ENCODE measurements around the gene CREBBP. TPM values are rescaled to one million over a fixed set of nuclear protein-coding genes. Genes with fewer than 3 reads are reported as not detected.

The CREBBP gene
- total and polyA plus RNA-seq, 2 experiments from 2014 or later = 36.9 to 54.8 TPM

- TF ChIP-seq ZNF331 (CRISPR knock-in tag; IDR thresholded peaks at IDR 0.05; ENCODE audit: low read depth) (no peak), EZH2phosphoT487 (IDR thresholded peaks at IDR 0.05; ENCODE audit: unreplicated experiment) (no peak), POLR2AphosphoS5 (IDR thresholded peaks at IDR 0.05; ENCODE audit: low read depth) (no peak), JUNB (IDR thresholded peaks at IDR 0.05; ENCODE audit: unreplicated experiment) (no peak)
- TF ChIP-seq, protein P1, sequence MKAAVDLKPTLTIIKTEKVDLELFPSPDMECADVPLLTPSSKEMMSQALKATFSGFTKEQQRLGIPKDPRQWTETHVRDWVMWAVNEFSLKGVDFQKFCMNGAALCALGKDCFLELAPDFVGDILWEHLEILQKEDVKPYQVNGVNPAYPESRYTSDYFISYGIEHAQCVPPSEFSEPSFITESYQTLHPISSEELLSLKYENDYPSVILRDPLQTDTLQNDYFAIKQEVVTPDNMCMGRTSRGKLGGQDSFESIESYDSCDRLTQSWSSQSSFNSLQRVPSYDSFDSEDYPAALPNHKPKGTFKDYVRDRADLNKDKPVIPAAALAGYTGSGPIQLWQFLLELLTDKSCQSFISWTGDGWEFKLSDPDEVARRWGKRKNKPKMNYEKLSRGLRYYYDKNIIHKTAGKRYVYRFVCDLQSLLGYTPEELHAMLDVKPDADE (IDR thresholded peaks at IDR 0.05) = no peak
Measured at GRCh38 chr16:3773663-3774062, 106.8 kb downstream of the CREBBP start (continued).

DNA sequence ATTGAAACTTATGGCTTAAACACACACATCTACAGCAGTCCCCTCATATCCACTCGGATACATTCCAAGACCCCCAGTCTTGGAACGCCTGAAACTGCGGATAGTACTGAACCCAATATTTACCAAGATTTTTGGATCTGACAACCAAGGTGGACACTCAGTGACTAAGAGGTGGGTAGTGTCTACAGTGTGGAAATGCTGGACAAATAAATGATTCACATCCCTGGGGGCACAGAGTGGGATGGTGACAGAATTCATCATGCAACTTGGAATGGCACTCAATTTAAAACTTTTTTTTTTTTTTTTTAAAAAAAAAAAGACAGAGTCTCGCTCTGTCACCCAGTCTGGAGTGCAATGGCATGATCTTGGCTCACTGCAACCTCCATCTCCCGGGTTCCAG, 109.0 kb downstream of the CREBBP start:
- Mint-ChIP-seq H3K36me3 (ENCODE audit: low read depth) (peaks cover 78% of the 10 kb centered on the region), H3K4me1 (no peaks in the 10 kb centered on the region), H3K27me3 (ENCODE audit: insufficient read depth, low read depth, poor library complexity) (peaks cover 5% of the 10 kb centered on the region), H3K9me3 (no peaks in the 10 kb centered on the region), H3K4me3 (no peak overlapping the region), H3K27ac (no peak overlapping the region)
- ATAC-seq (no peak), DNase-seq (ENCODE audit: low spot score) (no peak)
- Histone ChIP-seq H3K27me3 (ENCODE audit: insufficient read depth) (no peaks in the 10 kb centered on the region), H2AFZ (no peak overlapping the region), H4K20me1 (replicated peaks; ENCODE audit: insufficient read depth) (peaks cover 8% of the 10 kb centered on the region), H3K9me2 (ENCODE audit: insufficient read depth) (no peaks in the 10 kb centered on the region), H3K4me3 (no peak overlapping the region), H3K4me1 (ENCODE audit: insufficient read depth) (no peaks in the 10 kb centered on the region), H3K36me3 (ENCODE audit: insufficient read depth) (peaks cover 30% of the 10 kb centered on the region), H3K4me2 (no peak overlapping the region), H3K27ac (ENCODE audit: low read depth) (no peak overlapping the region), H3F3A (replicated peaks; ENCODE audit: low read depth) (0 out of 2 replicates have a peak, but pooled peaks cover 4% of the 10 kb centered on the region), H3K79me2 (replicated peaks; ENCODE audit: insufficient read depth) (no peaks in the 10 kb centered on the region)
- TF ChIP-seq ZNF114 (CRISPR knock-in tag; IDR thresholded peaks at IDR 0.05) = no peak
- no peak for TF ChIP-seq EZH2 (IDR thresholded peaks at IDR 0.05; ENCODE audit: low read depth, unreplicated experiment)
- TF ChIP-seq ZNF331 (CRISPR knock-in tag; IDR thresholded peaks at IDR 0.05; ENCODE audit: low read depth) = no peak
- no peak for TF ChIP-seq CREB1 (CRISPR knock-in tag; IDR thresholded peaks at IDR 0.05; ENCODE audit: low read depth)
- TF ChIP-seq REST (IDR thresholded peaks at IDR 0.05; ENCODE audit: unreplicated experiment) = no peak

- DNase-seq (ENCODE audit: low spot score) = no peak
- Histone ChIP-seq H3K27ac (ENCODE audit: low read depth) (no peak overlapping the region), H4K20me1 (replicated peaks; ENCODE audit: insufficient read depth) (peaks cover 16% of the 10 kb centered on the region), H3K27me3 (ENCODE audit: insufficient read depth) (no peaks in the 10 kb centered on the region), H3K79me2 (replicated peaks; ENCODE audit: insufficient read depth) (no peaks in the 10 kb centered on the region), H3K36me3 (ENCODE audit: insufficient read depth) (peaks cover 38% of the 10 kb centered on the region), H2AFZ (no peak overlapping the region), H3K4me1 (ENCODE audit: insufficient read depth) (no peaks in the 10 kb centered on the region), H3K4me3 (no peak overlapping the region), H3K4me2 (no peak overlapping the region), H3F3A (replicated peaks; ENCODE audit: low read depth) (peaks cover 9% of the 10 kb centered on the region; the same call in 1 of the 2 replicates), H3K9me2 (ENCODE audit: insufficient read depth) (no peaks in the 10 kb centered on the region)
- H3K36me3 Mint-ChIP-seq (ENCODE audit: low read depth) = peaks cover 75% of the 10 kb centered on the region
- no peak overlapping the region for H3K4me3 Mint-ChIP-seq
- peaks cover 5% of the 10 kb centered on the region for H3K27me3 Mint-ChIP-seq (ENCODE audit: insufficient read depth, low read depth, poor library complexity)
- no peaks in the 10 kb centered on the region for H3K4me1 Mint-ChIP-seq
- H3K9me3 Mint-ChIP-seq = no peaks in the 10 kb centered on the region
- no peak overlapping the region for H3K27ac Mint-ChIP-seq
- ATAC-seq = no peak
- no peak for TF ChIP-seq POLR2AphosphoS5 (IDR thresholded peaks at IDR 0.05; ENCODE audit: low read depth)
- TF ChIP-seq EZH2phosphoT487 (IDR thresholded peaks at IDR 0.05; ENCODE audit: unreplicated experiment) = no peak
- TF ChIP-seq ZNF114 (CRISPR knock-in tag; IDR thresholded peaks at IDR 0.05) = no peak
- TF ChIP-seq CTCF (conservative IDR thresholded peaks at IDR 0.05; ENCODE audit: low read depth in 2 of 2) = no peak
- TF ChIP-seq STAT1 (IDR thresholded peaks at IDR 0.05; ENCODE audit: unreplicated experiment) = no peak
- TF ChIP-seq EZH2 (IDR thresholded peaks at IDR 0.05; ENCODE audit: low read depth, unreplicated experiment) = no peak
- no peak for TF ChIP-seq NANOG (IDR thresholded peaks at IDR 0.05; ENCODE audit: borderline replicate concordance)
- TF ChIP-seq REST (IDR thresholded peaks at IDR 0.05; ENCODE audit: unreplicated experiment) = no peak
- no peak for TF ChIP-seq JUNB (IDR thresholded peaks at IDR 0.05; ENCODE audit: unreplicated experiment)
- no peak for TF ChIP-seq CREB1 (CRISPR knock-in tag; IDR thresholded peaks at IDR 0.05; ENCODE audit: low read depth)
Measured at GRCh38 chr16:3770530-3770929, 110.0 kb downstream of the CREBBP start.
